ENCODE data around the gene C12orf57.
"Not testable (repeated sequence)": the region's sequence is repeated elsewhere in the genome, so short reads cannot be mapped to it uniquely, and the experiment has no call there.

The C12orf57 gene, protein sequence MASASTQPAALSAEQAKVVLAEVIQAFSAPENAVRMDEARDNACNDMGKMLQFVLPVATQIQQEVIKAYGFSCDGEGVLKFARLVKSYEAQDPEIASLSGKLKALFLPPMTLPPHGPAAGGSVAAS

DNA sequence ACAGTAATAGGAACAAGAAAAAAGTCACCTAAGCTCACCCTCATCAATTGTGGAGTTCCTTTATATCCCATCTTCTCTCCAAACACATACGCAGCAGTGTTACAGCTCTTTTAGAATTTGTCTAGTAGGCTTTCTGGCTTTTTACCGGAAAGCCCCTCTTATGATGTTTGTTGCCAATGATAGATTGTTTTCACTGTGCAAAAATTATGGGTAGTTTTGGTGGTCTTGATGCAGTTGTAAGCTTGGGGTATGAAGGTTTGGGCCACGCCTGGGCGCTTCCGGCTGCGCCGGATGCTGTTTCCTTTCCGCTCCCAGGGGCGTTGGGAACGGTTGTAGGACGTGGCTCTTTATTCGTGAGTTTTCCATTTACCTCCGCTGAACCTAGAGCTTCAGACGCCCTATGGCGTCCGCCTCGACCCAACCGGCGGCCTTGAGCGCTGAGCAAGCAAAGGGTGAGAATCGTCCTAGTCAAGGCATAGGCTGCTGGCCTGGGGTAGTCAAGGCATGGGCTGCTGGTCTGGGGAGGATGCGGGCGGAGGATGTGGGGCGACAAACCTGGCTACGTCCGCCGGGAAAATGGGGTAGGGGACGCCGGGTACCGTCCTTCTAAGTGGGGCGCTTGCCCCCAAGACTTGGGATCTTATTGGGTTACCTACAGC lies at the start of gene C12orf57, which contains the start of gene RNU7-1:
Gene C12orf57, plus strand, starts transcription at position 301 of the 659 bp plus-strand sequence. Its CDS starts 100 bp downstream, at position 401.
Gene RNU7-1, plus strand, starts transcription at position 95 of the 659 bp plus-strand sequence.
- DNase-seq (ENCODE audit: low read depth in 4 of 4, low spot score in 1 of 4), result peak in 3 of 4 experiments; percentile 65 to 71 (median 71)

DNA sequence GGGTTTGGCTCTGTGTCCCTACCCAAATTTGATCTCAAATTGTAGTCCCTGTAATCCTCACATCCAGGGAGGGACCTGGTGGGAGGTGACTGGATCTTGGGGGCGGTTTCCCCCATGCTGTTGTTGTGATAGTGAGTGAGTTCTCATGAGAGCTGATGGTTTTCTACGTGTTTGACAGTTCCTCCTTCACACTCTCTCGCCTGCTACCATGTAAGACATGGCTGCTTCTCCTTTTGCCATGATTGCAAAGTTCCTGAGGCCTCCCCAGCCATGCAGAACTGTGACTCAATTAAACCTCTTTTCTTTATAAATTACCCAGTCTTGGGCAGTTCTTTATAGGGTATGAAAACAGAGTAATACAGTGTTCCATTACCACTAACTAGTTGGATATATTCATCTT lies 49.5 kb upstream of the C12orf57 start:
- DNase-seq (ENCODE audit: low read depth in 4 of 4, low spot score in 1 of 4), result no peak

DNA sequence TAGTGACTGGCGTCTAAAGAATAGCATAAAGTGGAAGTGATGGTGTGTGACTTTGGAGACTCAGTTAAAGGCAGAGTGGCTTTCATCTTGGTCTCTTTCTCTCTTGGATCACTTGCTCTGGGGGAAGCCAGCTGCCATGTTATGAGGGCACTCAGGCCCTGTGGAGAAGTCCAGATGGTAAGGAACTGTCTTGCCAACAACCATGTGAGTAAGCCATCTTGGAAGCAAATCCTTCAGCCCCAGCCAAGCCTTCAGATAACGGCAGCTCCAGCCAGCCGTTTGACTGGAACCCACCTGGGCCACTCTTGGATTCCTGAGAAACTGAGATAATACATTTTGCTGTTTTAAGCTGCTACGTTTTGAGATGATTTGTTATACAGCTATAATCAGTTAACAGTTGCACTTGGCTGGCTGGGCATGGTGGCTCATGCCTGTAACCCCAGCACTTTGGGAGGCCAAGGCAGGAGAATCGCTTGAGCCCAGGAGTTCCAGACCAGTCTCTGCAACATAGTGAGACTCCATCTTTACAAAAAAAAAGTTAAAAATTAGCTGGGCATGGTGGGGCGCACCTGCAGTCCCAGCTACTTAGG lies 46.9 kb upstream of the C12orf57 start:
- no peak for DNase-seq (ENCODE audit: low read depth in 4 of 4, low spot score in 1 of 4)

DNA sequence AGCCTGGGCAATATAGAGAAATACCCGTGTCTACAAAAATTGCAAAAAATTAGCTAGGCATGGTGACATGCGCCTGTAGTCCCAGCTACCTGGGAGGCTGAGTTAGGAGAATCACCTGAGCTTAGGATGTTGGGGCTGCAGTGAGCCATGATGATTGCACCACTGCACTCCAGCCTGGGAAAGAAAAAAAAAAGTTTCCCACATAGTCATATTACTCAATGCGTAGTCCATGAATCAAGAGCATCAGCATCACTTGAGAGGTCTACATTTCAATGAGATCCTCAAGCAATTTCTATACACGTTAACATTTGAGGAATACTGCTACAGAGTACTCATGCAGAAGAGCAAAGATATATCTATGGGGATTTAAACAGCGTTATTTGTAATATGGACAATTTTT lies 44.4 kb upstream of the C12orf57 start:
- DNase-seq (ENCODE audit: low read depth in 4 of 4, low spot score in 1 of 4), result no peak

DNA sequence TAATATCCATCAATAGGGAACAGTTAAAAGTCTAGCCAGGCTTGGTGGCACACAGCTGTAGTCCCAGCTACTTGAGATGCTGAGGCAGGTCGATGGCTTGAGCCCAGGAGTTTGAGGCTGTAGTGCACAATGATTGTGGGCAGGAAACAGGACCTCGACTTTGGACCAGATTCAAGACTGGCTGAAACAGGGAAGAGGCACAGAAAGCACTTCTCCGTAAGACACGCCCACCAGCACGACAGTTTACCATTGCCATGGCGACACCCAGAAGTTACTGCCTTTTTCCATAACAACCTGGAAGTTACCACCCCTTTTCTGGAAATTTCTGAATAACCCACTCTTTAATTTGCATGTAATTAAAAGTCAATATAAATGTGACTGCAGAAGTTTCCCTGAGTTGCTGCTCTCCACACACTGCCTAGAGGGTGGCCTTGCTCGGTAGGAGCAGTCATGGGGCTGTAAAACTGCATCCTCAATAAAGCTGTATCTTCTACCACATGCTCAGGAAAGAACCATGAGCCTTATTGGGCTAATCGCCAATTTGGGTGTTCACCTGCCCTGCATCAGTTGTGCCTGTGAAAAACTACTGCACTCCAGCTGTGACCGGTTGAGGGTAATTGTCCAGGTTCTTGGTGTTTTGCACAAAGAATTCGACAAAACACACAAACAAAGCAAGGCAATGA lies 43.8 kb upstream of the C12orf57 start:
- DNase-seq (ENCODE audit: low read depth in 4 of 4, low spot score in 1 of 4), result no peak

DNA sequence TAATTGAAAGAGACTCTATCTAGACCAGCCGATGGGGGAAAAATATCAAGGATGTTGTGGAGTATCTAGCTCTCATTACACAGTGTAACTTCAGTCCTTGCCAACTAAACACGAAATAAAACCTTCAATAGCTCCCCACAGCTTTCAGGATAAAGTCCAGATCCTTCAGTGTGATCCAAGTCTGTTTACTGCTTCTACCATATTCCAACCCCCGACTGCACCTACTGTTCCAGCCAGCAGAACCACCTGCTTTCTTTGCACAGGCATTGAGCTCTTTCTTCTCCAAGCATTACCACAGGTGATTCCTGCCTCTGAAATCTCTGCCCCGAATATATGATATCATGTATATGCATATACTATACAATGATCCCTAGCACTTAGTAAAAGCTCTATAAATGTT lies 41.4 kb upstream of the C12orf57 start:
- DNase-seq (ENCODE audit: low read depth in 4 of 4, low spot score in 1 of 4), result no peak

DNA sequence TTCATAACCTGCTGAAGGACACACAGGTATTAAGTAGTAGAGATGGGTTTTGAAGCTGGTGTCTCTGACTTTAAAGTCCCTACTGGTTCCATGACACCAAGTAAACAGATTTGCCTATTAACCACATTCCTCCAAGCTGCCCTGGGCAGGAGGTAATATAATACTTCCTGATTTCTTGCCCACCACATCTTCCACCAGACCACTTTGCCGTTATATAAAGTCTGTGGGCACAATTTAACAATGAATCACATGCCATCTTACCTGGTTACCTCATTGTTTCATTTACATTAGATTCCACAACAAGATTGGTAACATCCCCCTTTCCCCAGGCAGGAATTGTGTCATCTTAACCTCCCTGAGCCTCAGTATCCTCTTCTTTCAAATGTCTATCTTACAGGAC lies 40.1 kb upstream of the C12orf57 start:
- DNase-seq (ENCODE audit: low read depth in 4 of 4, low spot score in 1 of 4), result no peak

DNA sequence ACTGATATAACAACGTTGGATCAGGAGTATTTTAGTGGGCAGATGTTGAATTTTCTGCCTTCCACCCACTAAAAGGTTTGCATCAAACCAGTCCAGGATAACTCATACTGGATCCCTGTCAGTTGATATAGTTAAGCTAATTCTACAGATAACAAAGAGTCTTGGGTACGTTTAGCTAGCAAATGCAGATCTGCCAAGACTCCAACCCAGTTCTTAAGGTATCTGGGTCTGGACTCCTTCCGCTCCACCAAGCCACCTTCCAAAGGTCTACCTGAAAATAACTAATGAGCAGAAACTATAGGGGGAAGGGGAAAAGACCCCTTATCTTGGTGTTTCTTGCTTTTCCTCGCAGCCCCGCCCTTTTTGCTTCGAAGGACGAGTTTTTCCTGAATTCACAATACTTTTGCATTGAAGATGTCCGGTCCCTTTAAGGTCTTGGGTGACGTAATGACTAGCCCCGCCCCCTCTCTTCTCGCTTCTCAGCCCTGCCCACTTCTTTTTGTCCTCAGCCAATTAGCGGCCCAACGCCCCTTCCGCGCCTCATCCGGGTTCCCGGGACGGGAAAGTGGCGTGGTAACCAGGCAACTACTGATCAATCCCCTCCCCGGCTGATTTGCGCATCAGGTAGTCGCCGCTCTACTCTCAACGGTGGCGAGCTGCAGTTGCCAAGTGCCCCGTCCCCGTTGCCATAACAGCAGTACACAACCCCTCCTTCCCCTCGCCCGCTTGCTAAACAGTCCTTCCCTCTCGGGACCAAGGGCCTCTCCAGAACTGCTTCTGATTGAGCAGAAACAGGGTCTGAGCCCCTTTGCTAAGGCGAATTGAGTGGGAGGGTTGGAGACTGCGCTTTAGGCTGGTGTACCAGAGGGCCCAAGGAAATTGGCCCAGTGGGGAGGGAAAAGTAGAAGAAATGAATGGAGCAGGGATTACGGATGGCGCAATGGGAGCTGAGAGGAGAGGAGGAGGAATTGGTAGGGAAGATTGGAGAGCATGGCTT lies 39.2 kb upstream of the C12orf57 start, which contains the start of gene LRRC23:
Gene LRRC23, plus strand, starts transcription at position 543 of the 997 bp plus-strand sequence. CDS start 812 bp downstream, outside the sequence.
- DNase-seq (ENCODE audit: low read depth in 4 of 4, low spot score in 1 of 4), result peak; percentile 96 to 99 (median 97)

DNA sequence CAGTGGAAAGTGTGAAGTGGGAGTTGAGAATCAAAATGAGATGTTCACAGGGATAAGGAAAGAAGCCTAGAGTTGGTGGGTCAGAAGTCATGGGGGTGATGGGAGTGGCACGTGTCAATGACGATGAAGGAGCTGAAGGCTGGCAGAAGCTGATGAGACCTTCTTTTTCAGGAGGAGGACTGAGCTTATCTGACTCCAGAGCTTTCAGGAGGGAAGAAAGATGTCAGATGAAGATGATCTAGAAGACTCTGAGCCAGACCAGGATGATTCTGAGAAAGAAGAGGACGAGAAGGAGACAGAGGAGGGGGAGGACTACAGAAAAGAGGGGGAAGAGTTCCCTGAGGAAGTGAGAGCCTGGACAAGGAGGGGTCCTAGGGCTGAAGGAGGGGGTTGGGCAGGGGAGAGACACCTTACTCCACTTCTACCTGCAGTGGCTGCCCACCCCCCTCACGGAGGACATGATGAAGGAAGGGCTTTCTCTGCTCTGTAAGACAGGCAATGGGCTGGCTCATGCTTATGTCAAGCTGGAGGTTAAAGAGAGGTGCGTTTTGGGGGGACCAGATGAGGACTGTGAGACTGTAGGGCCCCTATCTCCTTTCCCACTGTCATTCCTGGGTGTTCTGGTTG lies 38.3 kb upstream of the C12orf57 start:
- no peak for DNase-seq (ENCODE audit: low read depth in 4 of 4, low spot score in 1 of 4)

DNA sequence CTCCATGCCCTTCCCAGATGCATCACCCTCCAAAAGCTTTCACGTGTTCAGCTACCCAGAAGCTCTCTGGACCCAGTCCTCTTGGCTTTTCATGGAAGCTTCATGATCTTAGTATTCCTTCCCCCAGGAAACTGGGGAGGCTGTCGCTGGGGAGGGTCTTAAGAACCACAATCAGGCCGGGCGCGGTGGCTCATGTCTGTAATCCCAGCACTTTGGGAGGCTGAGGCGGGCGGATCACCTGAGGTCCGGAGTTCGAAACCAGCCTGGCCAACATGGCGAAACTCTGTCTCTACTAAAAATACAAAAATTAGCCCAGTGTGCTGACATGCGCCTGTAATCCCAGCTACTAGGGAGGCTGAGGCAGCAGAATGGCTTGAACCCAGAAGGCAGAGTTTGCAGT lies 35.7 kb upstream of the C12orf57 start:
- DNase-seq (ENCODE audit: low read depth in 4 of 4, low spot score in 1 of 4), result not testable (repeated sequence)

DNA sequence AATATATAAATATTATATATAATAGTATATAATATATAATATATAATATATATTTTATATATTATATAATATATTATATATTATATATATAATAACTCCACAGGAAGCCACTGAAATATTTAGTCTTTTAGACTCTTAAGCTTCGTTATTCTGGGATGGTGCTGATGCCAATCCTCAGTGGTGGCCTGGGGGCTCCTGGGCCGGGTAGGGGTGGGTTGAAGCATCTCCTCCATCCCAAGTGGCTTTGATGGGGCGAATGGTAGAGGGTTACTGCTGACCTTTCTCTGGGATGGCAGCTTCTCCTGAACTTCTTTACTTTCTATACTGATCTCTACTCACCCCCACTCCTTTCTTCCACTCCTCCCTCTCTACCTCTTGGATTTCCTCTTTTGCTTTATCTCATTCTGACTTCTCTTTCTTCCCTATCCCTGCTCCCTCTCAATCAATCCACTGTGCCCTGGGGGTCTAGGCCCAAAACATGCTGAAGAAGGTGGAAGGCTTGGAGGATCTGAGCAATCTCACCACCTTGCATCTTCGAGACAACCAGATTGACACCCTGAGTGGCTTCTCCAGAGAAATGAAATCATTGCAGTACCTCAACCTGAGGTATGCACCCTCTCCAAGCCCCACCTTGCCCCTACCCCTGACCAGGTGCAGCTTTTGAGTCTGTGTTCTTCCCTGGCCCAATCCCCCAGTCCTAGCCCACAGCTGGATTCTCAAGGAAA lies 34.2 kb upstream of the C12orf57 start:
- no peak for DNase-seq (ENCODE audit: low read depth in 4 of 4, low spot score in 1 of 4)

DNA sequence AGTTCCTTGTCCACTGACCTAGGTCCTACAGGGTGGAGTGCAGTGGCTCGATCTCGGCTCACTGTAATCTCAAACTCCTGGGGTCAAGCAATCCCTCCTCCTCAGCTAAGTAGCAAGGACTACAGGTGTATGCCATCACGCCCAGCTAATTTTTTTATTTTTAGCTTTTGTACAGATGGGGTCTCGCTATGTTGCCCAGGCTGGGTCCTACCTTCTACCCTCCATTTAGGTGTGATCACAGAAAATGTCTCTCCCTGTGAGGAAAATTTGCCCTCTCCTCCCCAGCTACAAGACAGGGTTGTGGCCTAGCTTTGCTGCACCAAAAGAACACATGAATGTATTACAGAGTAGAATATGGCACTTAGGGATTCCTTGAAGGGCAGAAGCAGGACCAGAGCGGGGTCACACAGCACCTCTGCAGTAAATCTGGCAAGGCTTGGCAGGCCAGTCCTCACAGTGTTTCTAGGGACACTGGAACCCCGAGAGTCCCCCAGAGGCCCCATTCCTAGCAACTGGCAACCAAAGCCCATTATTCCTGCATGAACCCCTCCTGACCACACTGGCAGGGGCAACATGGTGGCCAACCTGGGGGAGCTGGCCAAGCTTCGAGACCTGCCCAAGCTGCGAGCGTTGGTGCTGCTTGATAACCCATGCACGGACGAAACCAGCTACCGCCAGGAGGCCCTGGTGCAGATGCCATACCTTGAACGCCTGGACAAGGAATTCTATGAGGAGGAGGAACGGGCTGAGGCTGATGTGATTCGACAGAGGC lies 31.5 kb upstream of the C12orf57 start:
- DNase-seq (ENCODE audit: low read depth in 4 of 4, low spot score in 1 of 4), result no peak

DNA sequence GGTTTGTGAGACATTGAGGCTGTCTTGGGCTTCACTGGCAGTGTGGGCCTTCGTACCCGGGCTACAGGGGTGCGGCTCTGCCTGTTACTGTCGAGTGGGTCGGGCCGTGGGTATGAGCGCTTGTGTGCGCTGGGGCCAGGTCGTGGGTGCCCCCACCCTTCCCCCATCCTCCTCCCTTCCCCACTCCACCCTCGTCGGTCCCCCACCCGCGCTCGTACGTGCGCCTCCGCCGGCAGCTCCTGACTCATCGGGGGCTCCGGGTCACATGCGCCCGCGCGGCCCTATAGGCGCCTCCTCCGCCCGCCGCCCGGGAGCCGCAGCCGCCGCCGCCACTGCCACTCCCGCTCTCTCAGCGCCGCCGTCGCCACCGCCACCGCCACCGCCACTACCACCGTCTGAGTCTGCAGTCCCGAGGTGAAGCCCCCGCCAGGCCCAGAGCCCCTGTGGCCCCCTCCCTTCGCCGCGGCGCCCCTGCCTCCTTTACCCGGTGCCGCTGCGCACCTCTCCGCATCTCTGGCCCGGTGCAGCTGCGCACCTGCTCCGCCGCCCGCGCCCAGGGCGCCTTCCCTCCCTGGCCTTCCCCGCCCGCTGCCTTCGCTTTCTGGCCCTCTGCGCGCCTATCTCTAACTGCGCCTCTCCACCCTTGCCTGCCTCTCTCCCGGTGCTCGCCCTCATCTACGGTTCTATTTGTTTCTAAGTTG lies 29.4 kb upstream of the C12orf57 start, which contains the start of gene ENO2:
Gene ENO2, plus strand, starts transcription at position 335 of the 701 bp plus-strand sequence. CDS start 1,253 bp downstream, outside the sequence.
- DNase-seq (ENCODE audit: low read depth in 4 of 4, low spot score in 1 of 4), result peak; percentile 58 to 84 (median 68)

DNA sequence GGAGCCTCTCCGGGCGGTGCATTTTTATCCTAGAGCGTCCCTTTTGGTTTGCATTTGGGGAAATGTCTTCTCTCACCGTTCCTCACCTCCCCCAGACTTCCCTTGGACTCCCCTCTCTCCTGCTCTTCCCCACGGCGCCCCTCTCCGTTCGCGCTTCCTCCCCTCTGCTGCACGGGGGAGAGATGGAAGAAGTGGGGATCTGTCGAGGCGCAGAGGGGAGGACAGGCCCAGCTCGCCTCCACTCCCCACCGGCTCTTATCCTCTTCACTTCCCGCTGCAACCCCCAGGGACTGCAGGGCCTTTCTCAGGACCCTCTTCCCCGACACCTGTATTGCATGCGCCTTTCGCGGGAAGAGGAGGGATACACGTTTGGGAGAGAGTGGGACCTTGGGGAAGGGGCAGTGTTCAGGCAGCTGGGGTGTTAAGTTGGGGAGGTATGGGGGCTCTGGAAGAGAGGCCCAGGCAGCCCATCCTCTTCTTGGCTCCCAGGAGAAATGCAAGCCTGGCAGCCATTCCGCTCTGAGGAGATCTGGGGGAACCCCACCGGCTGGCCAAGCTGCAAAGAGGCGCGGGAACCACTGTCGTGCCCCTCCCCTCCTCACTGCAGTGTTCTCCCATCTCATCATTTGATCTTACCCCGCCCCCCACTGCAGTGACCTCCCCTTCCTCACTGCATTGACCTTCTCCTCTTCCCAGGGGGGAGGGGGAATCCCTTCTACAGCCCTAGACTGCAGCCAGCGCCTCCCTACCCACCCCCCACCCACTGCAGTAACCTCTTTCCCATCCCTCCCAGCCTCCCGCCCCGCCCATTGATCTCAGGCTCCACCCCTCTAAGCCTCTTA lies 28.7 kb upstream of the C12orf57 start:
- no peak for DNase-seq (ENCODE audit: low read depth in 4 of 4, low spot score in 1 of 4)

DNA sequence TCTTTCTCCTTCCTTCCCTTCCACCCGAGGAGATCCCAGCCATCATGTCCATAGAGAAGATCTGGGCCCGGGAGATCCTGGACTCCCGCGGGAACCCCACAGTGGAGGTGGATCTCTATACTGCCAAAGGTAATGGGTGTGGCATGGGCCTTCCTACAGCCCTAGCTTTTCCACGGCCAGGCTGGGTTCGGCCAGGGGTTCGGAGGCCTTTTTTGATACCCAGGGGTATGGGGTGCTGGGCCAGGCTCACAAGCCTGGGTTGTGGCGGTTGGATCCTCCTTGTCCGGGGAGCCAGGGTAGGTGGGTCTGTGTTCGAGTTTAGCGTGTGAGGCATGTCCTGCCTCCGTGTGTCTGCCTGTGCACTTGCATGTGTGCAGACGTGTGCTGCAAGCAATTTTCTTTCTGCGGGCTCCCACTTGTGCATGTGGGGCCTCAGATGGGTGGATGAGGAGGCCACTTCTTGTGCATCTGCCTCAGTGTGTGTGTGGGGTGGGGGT lies 28.0 kb upstream of the C12orf57 start:
- DNase-seq (ENCODE audit: low read depth in 4 of 4, low spot score in 1 of 4), result no peak

DNA sequence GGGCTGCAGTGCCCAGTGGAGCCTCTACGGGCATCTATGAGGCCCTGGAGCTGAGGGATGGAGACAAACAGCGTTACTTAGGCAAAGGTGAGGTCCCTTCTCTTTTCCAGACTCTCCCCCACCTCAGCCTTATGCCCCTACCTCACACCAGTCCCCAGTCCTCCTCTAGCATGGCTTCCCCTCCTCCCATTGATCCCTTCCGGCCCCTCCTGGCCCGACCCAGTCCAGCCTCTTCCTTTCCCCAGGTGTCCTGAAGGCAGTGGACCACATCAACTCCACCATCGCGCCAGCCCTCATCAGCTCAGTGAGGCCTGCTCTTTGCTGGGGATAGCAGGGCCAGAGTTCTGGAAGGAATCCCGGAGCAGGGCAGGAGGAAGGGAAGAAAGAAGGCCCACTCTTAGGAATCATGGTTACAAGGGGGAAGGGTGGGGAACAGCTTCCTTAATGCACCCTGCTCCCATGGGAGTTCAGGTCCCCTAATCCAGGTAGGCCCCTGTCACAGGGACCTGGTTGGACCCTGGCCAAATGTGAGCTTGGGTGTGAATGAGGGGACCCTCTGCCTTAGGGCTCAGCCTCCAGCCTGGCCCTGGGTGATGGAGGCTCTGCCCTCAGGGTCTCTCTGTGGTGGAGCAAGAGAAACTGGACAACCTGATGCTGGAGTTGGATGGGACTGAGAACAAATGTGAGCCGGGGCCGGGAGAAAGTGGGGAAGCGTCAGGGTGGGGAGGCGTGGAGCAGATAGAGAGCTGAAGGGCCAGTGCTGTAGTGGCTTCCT lies 27.2 kb upstream of the C12orf57 start:
- DNase-seq (ENCODE audit: low read depth in 4 of 4, low spot score in 1 of 4), result no peak

All from stimulated activated CD4-positive, alpha-beta T cell treated with anti-CD3 and anti-CD28 coated beads, Interleukin-1b, Interleukin-23, amount 100 ng/mL, for 24 hours (primary cell).